ENCODE measurements around the gene LDLRAD4. TPM values are rescaled to one million over a fixed set of nuclear protein-coding genes. Genes with fewer than 3 reads are reported as not detected.

The LDLRAD4 gene
- polyA plus RNA-seq, 1 experiment = not detected

DNA sequence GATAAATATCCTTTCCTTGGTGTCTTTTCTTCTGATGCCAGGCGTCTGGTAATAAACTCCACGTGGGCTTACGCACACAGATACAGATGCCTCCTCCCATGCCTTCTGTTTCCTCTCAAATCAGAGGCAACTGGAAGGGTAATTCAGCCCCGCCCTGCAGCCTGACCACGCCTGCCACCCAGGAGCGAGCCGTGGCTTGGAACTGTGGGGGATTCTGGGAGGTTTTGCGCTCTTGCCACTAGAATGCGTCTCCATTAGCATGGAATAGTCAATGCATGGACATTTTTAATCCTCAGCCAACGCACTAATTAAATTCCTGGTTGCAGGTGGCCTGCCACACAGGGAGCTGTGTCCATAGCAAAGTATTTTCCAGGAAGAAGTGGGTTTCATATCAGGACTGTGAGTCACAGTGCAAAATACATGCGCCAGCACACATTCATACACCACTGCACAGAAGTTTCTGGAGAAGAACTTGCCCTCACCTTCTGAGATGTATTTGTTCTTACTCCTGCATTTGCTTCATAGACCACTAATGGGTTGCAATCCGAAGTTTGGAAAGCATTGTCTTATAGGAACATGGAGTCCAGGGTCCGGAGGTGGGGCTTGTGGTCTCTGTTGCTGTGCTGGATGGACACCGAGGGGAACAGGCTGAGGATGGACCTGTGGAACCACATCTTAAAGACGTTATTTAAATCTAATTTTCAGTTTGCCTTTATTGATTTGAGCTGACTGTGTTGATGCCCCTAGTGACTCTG lies 151.4 kb downstream of the LDLRAD4 start:
- no peaks in the 10 kb centered on the region for H3K9me3 ChIP-seq (ENCODE audit: control insufficient read depth, insufficient read depth, low read length)
- peaks cover 3% of the 10 kb centered on the region for H3K27me3 ChIP-seq (ENCODE audit: control insufficient read depth, insufficient read depth, low read length)
- POLR2A ChIA-PET = no interaction called here
- no peak overlapping the region for H3K4me3 ChIP-seq (ENCODE audit: low read depth, low read length)
- CTCF ChIA-PET = no interaction called here
- H3K27ac ChIP-seq (ENCODE audit: low read depth, low read length) = no peak overlapping the region
- no peak for DNase-seq (ENCODE audit: low read depth, low spot score)
- TF ChIP-seq, protein P1, sequence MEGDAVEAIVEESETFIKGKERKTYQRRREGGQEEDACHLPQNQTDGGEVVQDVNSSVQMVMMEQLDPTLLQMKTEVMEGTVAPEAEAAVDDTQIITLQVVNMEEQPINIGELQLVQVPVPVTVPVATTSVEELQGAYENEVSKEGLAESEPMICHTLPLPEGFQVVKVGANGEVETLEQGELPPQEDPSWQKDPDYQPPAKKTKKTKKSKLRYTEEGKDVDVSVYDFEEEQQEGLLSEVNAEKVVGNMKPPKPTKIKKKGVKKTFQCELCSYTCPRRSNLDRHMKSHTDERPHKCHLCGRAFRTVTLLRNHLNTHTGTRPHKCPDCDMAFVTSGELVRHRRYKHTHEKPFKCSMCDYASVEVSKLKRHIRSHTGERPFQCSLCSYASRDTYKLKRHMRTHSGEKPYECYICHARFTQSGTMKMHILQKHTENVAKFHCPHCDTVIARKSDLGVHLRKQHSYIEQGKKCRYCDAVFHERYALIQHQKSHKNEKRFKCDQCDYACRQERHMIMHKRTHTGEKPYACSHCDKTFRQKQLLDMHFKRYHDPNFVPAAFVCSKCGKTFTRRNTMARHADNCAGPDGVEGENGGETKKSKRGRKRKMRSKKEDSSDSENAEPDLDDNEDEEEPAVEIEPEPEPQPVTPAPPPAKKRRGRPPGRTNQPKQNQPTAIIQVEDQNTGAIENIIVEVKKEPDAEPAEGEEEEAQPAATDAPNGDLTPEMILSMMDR (IDR thresholded peaks at IDR 0.05; ENCODE audit: low read depth, low read length) = no peak

DNA sequence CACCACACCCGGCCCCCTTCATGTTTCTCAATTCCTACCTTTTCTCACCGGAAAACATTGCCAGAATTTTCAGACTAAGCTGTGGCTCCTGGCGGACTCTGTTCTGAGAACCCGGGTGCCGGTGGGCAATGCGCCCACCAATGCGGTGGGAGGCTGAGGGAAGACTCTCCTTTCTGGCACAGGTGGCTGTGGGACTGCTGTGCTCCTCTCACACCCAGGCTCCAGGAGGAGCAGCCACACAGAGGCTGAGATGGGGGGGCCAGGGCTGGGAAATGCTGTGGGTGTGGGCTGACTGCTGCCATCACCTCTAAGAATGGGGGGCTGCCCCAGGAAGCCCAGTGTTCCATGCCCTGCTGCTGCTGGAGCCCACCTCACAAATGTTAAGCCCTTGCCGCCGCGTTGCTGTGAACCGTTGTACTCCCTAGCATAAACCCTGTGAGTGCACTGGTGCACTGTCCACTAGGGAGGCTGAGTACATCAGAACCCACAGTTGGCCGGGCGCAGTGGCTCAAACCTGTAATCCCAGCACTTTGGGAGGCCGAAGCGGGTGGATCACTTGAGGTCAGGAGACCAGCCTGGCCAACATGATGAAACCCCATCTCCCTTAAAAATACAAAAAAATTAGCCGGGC lies 152.6 kb downstream of the LDLRAD4 start:
- TF ChIP-seq, protein P1 (IDR thresholded peaks at IDR 0.05; ENCODE audit: low read depth, low read length) = no peak
- H3K9me3 ChIP-seq (ENCODE audit: control insufficient read depth, insufficient read depth, low read length) = no peaks in the 10 kb centered on the region
- CTCF ChIA-PET = no interaction called here
- POLR2A ChIA-PET = no interaction called here
- peaks cover 3% of the 10 kb centered on the region for H3K27me3 ChIP-seq (ENCODE audit: control insufficient read depth, insufficient read depth, low read length)
- no peak overlapping the region for H3K4me3 ChIP-seq (ENCODE audit: low read depth, low read length)
- DNase-seq (ENCODE audit: low read depth, low spot score) = no peak
- no peak overlapping the region for H3K27ac ChIP-seq (ENCODE audit: low read depth, low read length)

DNA sequence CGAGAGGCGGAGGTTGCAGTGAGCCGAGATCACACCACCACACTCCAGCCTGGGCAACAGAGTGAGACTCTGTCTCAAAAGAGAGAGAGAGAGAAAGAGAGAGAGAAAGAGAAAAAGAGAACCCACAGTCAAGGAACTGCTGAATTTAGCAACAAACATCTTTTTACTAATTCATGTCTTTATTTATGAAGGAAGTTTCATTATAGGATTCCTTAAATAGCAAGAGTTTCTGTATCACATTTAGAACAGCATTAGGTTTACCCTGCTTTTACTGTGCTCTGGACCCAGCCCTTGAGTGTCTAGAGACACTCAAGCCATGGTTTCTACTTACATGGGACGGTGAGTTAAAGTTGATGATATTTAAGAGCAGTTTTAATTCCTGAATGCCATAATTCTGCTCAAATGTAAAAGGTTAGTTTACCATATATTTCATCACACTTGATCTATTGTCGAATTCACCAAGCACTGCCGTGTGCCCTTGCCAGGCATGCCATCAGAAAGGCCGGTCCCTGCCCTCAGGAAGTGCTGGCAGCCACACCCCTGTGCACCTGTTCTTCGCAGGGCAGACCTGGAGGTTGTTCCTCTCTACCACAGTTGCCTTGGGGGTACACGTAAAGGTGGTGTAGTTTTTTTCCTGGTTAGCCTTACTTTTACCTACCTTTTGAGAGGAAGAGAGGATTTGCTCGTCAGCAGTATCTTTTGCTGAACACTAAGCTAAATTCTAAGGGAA lies 153.3 kb downstream of the LDLRAD4 start:
- CTCF ChIA-PET = no interaction called here
- H3K27ac ChIP-seq (ENCODE audit: low read depth, low read length) = no peak overlapping the region
- POLR2A ChIA-PET = no interaction called here
- H3K4me3 ChIP-seq (ENCODE audit: low read depth, low read length) = no peak overlapping the region
- peaks cover 3% of the 10 kb centered on the region for H3K27me3 ChIP-seq (ENCODE audit: control insufficient read depth, insufficient read depth, low read length)
- TF ChIP-seq, protein P1 (IDR thresholded peaks at IDR 0.05; ENCODE audit: low read depth, low read length) = no peak
- H3K9me3 ChIP-seq (ENCODE audit: control insufficient read depth, insufficient read depth, low read length) = no peaks in the 10 kb centered on the region
- no peak for DNase-seq (ENCODE audit: low read depth, low spot score)

DNA sequence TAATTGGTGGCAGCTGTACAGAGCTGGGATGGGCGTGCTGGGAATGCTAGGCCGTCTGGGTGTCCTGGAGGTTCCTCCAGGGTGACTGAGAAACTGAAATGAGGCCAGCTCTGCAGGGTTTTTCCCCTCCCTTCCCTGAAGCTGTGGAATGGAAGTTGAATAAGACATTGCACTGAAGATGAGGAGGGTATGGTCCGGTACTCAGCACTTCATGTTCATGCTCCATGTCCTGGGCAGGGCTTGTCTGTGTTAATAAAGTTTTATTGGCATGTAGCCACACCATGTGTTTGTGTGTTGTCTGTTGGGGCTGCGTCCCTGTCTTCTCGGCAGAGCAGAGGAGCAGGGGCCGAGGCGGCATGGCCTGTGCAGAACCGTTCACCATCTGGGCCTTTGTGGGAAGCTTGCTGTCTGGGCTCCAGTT lies 154.0 kb downstream of the LDLRAD4 start:
- TF ChIP-seq, protein P1 (IDR thresholded peaks at IDR 0.05; ENCODE audit: low read depth, low read length) = no peak
- ChIA-PET CTCF (no interaction called here), POLR2A (no interaction called here)
- no peaks in the 10 kb centered on the region for H3K9me3 ChIP-seq (ENCODE audit: control insufficient read depth, insufficient read depth, low read length)
- H3K4me3 ChIP-seq (ENCODE audit: low read depth, low read length) = no peak overlapping the region
- peaks cover 3% of the 10 kb centered on the region for H3K27me3 ChIP-seq (ENCODE audit: control insufficient read depth, insufficient read depth, low read length)
- H3K27ac ChIP-seq (ENCODE audit: low read depth, low read length) = no peak overlapping the region
- no peak for DNase-seq (ENCODE audit: low read depth, low spot score)

DNA sequence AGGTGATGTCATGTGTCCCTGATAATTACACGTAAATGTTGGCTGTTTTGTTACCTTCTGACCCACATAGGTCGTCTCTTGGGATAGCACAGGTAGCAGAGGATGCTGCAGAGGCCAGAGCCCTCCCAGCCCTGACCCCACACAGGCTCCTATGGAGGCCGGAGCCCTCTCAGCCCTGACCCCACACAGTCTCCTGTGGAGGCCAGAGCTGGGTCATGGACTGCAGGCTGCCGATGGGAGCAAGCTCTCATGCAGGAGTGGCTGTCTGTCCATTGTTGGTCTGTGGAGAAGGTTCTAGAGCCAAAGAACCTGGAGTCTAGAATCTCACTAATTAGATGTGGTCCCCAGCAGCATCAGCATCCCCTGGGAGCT lies 155.5 kb downstream of the LDLRAD4 start:
- ChIA-PET CTCF (interaction anchor here (1.0 kb wide), 1 partner anchor 10 kb away, joined by 3 read pairs; no protein-coding TSS in a partner anchor), POLR2A (no interaction called here)
- Histone ChIP-seq H3K27me3 (ENCODE audit: control insufficient read depth, insufficient read depth, low read length) (no peaks in the 10 kb centered on the region), H3K9me3 (ENCODE audit: control insufficient read depth, insufficient read depth, low read length) (no peaks in the 10 kb centered on the region), H3K4me3 (ENCODE audit: low read depth, low read length) (no peak overlapping the region), H3K27ac (ENCODE audit: low read depth, low read length) (no peak overlapping the region)
- no peak for DNase-seq (ENCODE audit: low read depth, low spot score)
- TF ChIP-seq, protein P1 (IDR thresholded peaks at IDR 0.05; ENCODE audit: low read depth, low read length) = no peak
